Measurements from ENCODE around the gene LAMA5. TPM values are rescaled to one million over a fixed set of nuclear protein-coding genes. Genes with fewer than 3 reads are reported as not detected.

Gene LAMA5
- total and polyA plus RNA-seq, 2 experiments from 2014 or later, result 201 to 298 TPM

DNA sequence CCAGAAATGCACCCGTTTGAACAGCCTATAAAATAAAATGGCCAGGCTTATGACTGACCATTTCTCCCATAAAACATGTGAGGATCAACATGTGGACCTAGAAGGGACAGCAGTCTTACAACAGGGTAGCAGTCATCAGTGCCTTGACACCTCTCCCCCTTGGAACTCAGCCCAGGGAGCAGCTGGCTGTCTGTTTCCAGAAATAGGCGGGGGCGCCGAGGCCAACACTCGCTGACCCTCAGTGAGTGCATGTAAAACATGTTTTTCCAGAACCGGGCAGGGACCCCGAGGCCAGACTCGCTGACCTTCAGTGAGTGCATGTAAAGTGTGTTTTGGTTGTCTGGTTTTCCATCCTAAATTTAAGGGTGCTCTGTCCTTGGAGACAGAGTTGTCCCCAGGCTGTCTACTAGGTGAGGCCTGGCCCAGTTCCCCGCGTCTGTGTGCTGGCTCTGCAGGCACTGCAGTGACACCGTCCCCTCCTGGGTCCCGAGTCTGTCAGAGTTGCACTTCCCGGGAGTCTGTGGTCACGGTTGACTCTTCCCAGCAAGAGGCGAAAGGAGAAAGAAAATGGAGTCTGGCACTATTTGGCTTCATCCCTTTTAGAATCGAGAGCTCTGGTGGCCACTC, 84.1 kb downstream of the LAMA5 start (continued):
- TF ChIP-seq EZH2 (IDR thresholded peaks at IDR 0.05; ENCODE audit: low read depth, unreplicated experiment) (no peak), EZH2phosphoT487 (IDR thresholded peaks at IDR 0.05; ENCODE audit: unreplicated experiment) (no peak), JUNB (IDR thresholded peaks at IDR 0.05; ENCODE audit: unreplicated experiment) (no peak)
- TF ChIP-seq, protein P1, sequence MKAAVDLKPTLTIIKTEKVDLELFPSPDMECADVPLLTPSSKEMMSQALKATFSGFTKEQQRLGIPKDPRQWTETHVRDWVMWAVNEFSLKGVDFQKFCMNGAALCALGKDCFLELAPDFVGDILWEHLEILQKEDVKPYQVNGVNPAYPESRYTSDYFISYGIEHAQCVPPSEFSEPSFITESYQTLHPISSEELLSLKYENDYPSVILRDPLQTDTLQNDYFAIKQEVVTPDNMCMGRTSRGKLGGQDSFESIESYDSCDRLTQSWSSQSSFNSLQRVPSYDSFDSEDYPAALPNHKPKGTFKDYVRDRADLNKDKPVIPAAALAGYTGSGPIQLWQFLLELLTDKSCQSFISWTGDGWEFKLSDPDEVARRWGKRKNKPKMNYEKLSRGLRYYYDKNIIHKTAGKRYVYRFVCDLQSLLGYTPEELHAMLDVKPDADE (IDR thresholded peaks at IDR 0.05), result no peak

DNA sequence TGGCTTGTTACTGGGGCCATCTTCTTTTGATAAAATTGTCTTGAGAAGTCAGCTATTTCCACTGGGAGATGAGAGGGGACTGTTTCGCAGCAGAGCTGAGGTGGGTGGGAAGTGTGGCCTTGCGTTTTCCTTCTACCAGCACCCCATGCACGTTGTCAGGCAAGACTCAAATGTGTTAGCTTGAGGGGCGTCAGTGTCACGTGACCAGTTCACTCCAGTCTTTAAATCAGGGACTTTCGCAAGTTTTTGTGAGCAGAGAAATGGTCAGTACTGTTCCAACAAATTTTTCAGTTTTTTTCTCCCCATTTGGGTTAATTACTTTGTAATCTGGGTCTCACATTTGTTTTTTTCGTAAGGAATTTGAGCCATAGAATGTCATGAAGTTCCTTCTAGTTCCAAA, 85.0 kb downstream of the LAMA5 start:
- Mint-ChIP-seq H3K27ac (no peak overlapping the region), H3K36me3 (ENCODE audit: low read depth) (peaks cover 41% of the 10 kb centered on the region), H3K27me3 (ENCODE audit: insufficient read depth, low read depth, poor library complexity) (no peaks in the 10 kb centered on the region), H3K4me3 (no peak overlapping the region), H3K9me3 (no peaks in the 10 kb centered on the region), H3K4me1 (no peaks in the 10 kb centered on the region; the same call in 2 of the 3 replicates)
- H3K36me3 ChIP-seq (ENCODE audit: insufficient read depth), result peaks cover 16% of the 10 kb centered on the region; the same call in 1 of the 2 replicates
- DNase-seq (ENCODE audit: low spot score), result no peak
- 0 out of 2 replicates have a peak, but pooled peaks cover 3% of the 10 kb centered on the region for H3F3A ChIP-seq (replicated peaks; ENCODE audit: low read depth)
- no peak overlapping the region for H3K4me3 ChIP-seq
- H3K27ac ChIP-seq (ENCODE audit: low read depth), result no peak overlapping the region
- TF ChIP-seq POLR2AphosphoS5 (IDR thresholded peaks at IDR 0.05; ENCODE audit: low read depth) (no peak), ZNF114 (CRISPR knock-in tag; IDR thresholded peaks at IDR 0.05) (no peak)
- no peaks in the 10 kb centered on the region for H3K4me1 ChIP-seq (ENCODE audit: insufficient read depth)
- no peak overlapping the region for H2AFZ ChIP-seq
- no peaks in the 10 kb centered on the region for H4K20me1 ChIP-seq (replicated peaks; ENCODE audit: insufficient read depth)
- H3K27me3 ChIP-seq (ENCODE audit: insufficient read depth), result no peaks in the 10 kb centered on the region
- no peak overlapping the region for H3K4me2 ChIP-seq
- no peaks in the 10 kb centered on the region for H3K79me2 ChIP-seq (replicated peaks; ENCODE audit: insufficient read depth)
- ATAC-seq, result no peak
- H3K9me2 ChIP-seq (ENCODE audit: insufficient read depth), result no peaks in the 10 kb centered on the region

DNA sequence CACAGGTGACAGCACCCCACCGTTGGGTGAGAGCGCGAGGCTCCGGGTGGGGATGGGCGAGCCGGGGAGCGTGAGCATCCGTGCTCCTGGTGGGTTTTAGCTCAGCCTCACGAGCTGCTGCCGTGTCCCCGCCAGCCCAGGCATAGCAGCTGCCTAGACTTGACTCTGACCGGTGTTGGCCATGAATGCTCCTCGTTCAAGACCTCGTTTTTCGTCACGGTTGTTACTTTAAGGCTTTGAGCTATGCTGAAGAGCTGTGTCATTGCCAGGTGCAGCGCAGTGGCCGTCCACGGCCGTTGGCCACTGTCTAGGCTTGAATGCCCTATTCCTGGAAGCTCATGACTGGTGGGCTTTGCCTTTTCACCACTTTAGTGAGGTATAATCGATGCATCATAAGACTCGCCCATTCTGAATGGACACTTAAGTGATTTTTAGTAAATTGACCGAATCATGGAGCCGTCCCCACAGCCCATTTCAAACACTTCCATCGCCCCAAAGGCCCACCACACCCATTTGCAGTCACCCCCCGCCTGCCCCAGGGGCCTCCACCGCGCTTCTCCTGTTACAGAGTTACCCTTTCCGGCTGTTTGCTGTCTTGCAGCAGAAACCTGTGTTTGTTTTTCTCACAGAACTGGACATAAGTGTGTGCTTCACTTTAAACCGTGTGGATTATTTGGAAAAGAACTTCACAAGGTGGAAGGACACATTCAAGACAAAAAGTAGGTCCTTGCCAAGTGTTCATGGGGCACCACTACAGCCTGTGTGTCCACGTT, 85.8 kb downstream of the LAMA5 start:
- Histone ChIP-seq H3F3A (replicated peaks; ENCODE audit: low read depth) (0 out of 2 replicates have a peak, but pooled peaks cover 3% of the 10 kb centered on the region), H3K9me2 (ENCODE audit: insufficient read depth) (no peaks in the 10 kb centered on the region), H2AFZ (no peak overlapping the region), H3K4me2 (no peak overlapping the region), H4K20me1 (replicated peaks; ENCODE audit: insufficient read depth) (no peaks in the 10 kb centered on the region), H3K79me2 (replicated peaks; ENCODE audit: insufficient read depth) (no peaks in the 10 kb centered on the region), H3K4me3 (no peak overlapping the region), H3K36me3 (ENCODE audit: insufficient read depth) (peaks cover 16% of the 10 kb centered on the region; the same call in 1 of the 2 replicates), H3K27ac (ENCODE audit: low read depth) (no peak overlapping the region), H3K4me1 (ENCODE audit: insufficient read depth) (no peaks in the 10 kb centered on the region), H3K27me3 (ENCODE audit: insufficient read depth) (no peaks in the 10 kb centered on the region)
- H3K9me3 Mint-ChIP-seq, result no peaks in the 10 kb centered on the region
- no peak overlapping the region for H3K27ac Mint-ChIP-seq
- DNase-seq (ENCODE audit: low spot score) (no peak), ATAC-seq (no peak)
- no peak overlapping the region for H3K4me3 Mint-ChIP-seq
- no peaks in the 10 kb centered on the region for H3K27me3 Mint-ChIP-seq (ENCODE audit: insufficient read depth, low read depth, poor library complexity)
- H3K36me3 Mint-ChIP-seq (ENCODE audit: low read depth), result peaks cover 41% of the 10 kb centered on the region
- H3K4me1 Mint-ChIP-seq, result no peaks in the 10 kb centered on the region; the same call in 2 of the 3 replicates
- TF ChIP-seq, protein P2, sequence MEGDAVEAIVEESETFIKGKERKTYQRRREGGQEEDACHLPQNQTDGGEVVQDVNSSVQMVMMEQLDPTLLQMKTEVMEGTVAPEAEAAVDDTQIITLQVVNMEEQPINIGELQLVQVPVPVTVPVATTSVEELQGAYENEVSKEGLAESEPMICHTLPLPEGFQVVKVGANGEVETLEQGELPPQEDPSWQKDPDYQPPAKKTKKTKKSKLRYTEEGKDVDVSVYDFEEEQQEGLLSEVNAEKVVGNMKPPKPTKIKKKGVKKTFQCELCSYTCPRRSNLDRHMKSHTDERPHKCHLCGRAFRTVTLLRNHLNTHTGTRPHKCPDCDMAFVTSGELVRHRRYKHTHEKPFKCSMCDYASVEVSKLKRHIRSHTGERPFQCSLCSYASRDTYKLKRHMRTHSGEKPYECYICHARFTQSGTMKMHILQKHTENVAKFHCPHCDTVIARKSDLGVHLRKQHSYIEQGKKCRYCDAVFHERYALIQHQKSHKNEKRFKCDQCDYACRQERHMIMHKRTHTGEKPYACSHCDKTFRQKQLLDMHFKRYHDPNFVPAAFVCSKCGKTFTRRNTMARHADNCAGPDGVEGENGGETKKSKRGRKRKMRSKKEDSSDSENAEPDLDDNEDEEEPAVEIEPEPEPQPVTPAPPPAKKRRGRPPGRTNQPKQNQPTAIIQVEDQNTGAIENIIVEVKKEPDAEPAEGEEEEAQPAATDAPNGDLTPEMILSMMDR (conservative IDR thresholded peaks at IDR 0.05; ENCODE audit: low read depth in 2 of 2), result no peak
- TF ChIP-seq ZNF114 (CRISPR knock-in tag; IDR thresholded peaks at IDR 0.05) (no peak), EZH2phosphoT487 (IDR thresholded peaks at IDR 0.05; ENCODE audit: unreplicated experiment) (no peak), EZH2 (IDR thresholded peaks at IDR 0.05; ENCODE audit: low read depth, unreplicated experiment) (no peak), JUNB (IDR thresholded peaks at IDR 0.05; ENCODE audit: unreplicated experiment) (no peak)
- TF ChIP-seq, protein P3, sequence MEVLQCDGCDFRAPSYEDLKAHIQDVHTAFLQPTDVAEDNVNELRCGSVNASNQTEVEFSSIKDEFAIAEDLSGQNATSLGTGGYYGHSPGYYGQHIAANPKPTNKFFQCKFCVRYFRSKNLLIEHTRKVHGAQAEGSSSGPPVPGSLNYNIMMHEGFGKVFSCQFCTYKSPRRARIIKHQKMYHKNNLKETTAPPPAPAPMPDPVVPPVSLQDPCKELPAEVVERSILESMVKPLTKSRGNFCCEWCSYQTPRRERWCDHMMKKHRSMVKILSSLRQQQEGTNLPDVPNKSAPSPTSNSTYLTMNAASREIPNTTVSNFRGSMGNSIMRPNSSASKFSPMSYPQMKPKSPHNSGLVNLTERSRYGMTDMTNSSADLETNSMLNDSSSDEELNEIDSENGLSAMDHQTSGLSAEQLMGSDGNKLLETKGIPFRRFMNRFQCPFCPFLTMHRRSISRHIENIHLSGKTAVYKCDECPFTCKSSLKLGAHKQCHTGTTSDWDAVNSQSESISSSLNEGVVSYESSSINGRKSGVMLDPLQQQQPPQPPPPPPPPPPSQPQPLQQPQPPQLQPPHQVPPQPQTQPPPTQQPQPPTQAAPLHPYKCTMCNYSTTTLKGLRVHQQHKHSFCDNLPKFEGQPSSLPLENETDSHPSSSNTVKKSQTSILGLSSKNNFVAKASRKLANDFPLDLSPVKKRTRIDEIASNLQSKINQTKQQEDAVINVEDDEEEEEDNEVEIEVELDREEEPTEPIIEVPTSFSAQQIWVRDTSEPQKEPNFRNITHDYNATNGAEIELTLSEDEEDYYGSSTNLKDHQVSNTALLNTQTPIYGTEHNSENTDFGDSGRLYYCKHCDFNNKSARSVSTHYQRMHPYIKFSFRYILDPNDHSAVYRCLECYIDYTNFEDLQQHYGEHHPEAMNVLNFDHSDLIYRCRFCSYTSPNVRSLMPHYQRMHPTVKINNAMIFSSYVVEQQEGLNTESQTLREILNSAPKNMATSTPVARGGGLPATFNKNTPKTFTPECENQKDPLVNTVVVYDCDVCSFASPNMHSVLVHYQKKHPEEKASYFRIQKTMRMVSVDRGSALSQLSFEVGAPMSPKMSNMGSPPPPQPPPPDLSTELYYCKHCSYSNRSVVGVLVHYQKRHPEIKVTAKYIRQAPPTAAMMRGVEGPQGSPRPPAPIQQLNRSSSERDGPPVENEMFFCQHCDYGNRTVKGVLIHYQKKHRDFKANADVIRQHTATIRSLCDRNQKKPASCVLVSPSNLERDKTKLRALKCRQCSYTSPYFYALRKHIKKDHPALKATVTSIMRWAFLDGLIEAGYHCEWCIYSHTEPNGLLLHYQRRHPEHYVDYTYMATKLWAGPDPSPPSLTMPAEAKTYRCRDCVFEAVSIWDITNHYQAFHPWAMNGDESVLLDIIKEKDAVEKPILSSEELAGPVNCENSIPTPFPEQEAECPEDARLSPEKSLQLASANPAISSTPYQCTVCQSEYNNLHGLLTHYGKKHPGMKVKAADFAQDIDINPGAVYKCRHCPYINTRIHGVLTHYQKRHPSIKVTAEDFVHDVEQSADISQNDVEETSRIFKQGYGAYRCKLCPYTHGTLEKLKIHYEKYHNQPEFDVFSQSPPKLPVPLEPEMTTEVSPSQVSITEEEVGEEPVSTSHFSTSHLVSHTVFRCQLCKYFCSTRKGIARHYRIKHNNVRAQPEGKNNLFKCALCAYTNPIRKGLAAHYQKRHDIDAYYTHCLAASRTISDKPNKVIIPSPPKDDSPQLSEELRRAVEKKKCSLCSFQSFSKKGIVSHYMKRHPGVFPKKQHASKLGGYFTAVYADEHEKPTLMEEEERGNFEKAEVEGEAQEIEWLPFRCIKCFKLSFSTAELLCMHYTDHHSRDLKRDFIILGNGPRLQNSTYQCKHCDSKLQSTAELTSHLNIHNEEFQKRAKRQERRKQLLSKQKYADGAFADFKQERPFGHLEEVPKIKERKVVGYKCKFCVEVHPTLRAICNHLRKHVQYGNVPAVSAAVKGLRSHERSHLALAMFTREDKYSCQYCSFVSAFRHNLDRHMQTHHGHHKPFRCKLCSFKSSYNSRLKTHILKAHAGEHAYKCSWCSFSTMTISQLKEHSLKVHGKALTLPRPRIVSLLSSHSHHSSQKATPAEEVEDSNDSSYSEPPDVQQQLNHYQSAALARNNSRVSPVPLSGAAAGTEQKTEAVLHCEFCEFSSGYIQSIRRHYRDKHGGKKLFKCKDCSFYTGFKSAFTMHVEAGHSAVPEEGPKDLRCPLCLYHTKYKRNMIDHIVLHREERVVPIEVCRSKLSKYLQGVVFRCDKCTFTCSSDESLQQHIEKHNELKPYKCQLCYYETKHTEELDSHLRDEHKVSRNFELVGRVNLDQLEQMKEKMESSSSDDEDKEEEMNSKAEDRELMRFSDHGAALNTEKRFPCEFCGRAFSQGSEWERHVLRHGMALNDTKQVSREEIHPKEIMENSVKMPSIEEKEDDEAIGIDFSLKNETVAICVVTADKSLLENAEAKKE (CRISPR knock-in tag; IDR thresholded peaks at IDR 0.05), result no peak

Data from GM23338 (cell line).